ENCODE measurements around the gene SPAG9. TPM values are rescaled to one million over a fixed set of nuclear protein-coding genes. Genes with fewer than 3 reads are reported as not detected.
"Not testable (repeated sequence)": the region's sequence is repeated elsewhere in the genome, so short reads cannot be mapped to it uniquely, and the experiment has no call there.

SPAG9 gene
- total RNA-seq, 3 donors from 2014 or later: 37.2 to 45.6 (median 37.4) TPM

GRCh38 chr17:50947782-50948543 is 172.7 kb downstream of the SPAG9 start:
- ATAC-seq: no peak
- H3K27me3 Mint-ChIP-seq (ENCODE audit: low read depth): no peaks in the 10 kb centered on the region

GRCh38 chr17:50946891-50947781 is 173.5 kb downstream of the SPAG9 start:
- no peak overlapping the region for H3K4me3 Mint-ChIP-seq
- H3K9me3 Mint-ChIP-seq: no peaks in the 10 kb centered on the region
- H3K4me1 Mint-ChIP-seq (ENCODE audit: low read depth): peaks cover 35% of the 10 kb centered on the region
- no peaks in the 10 kb centered on the region for H3K36me3 Mint-ChIP-seq (ENCODE audit: insufficient read depth)
- no peak for ATAC-seq
- H3K27me3 Mint-ChIP-seq (ENCODE audit: low read depth): no peaks in the 10 kb centered on the region
- no peak for DNase-seq

More at GRCh38 chr17:50947782-50948543, 172.7 kb downstream of the SPAG9 start:
- DNase-seq: no peak
- Mint-ChIP-seq H3K4me1 (ENCODE audit: low read depth) (peaks cover 26% of the 10 kb centered on the region), H3K4me3 (no peak overlapping the region), H3K36me3 (ENCODE audit: insufficient read depth) (no peaks in the 10 kb centered on the region), H3K9me3 (no peaks in the 10 kb centered on the region)

DNA sequence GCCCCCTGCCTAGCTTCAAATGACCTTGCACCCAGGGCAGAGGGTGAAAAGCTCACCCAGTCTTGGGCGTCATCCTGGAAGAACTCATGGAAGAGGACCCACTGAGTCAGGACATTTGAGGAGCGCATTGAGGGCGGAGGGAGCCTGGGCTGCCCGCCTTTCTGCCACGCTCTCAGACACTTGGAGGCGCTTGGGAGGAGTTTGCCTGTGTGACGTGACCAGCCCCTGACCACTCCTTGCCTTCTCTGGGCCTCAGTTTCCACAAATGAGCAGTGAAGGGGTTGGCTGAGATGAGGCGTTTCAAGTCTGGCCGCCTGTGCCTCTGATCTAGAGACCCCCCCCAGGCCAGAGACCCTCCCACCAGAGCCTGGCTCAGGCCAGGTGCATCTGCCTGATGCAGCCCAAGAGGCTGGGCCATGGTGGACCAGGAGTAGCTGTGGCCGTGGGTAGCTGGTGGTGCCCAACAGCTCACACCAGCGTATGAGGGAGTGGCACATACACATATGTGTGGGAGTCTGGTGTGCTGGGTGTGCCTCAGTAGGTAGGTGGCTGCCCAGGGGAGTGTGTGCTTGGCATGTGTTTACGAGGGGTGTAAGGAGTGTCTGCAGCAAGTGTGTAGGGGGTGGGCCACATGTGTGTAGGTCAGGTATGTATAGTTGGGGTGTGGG is 174.3 kb downstream of the SPAG9 start:
- H3K4me1 Mint-ChIP-seq (ENCODE audit: low read depth): peaks cover 36% of the 10 kb centered on the region
- no peaks in the 10 kb centered on the region for H3K36me3 Mint-ChIP-seq (ENCODE audit: insufficient read depth)
- DNase-seq (no peak), ATAC-seq (no peak)
- no peak overlapping the region for H3K4me3 Mint-ChIP-seq
- H3K9me3 Mint-ChIP-seq: no peaks in the 10 kb centered on the region
- H3K27me3 Mint-ChIP-seq (ENCODE audit: low read depth): no peaks in the 10 kb centered on the region

DNA sequence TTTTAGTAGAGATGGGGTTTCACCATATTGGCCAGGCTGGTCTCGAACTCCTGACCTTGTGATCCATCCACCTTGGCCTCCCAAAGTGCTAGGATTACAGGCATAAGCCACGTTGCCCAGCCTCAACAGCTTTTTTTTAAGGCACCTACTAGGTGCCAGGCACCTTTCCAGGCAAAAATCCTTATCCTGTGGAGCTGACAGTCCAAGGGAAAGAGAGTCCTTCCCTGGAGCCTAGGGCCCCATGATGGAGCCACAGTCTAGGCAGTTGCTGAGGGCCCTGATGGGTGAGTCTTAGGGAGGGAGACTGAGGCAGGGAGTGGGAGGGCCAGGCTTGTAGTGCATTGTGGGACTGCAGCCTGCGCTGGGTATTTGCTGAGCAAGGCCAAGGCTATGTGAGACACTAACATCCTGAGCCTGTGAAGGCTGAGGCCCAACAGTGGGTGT is 174.9 kb downstream of the SPAG9 start:
- peaks cover 35% of the 10 kb centered on the region for H3K4me1 Mint-ChIP-seq (ENCODE audit: low read depth)
- no peaks in the 10 kb centered on the region for H3K36me3 Mint-ChIP-seq (ENCODE audit: insufficient read depth)
- H3K27me3 Mint-ChIP-seq (ENCODE audit: low read depth): no peaks in the 10 kb centered on the region
- peak overlapping the region; percentile 56 for H3K4me3 Mint-ChIP-seq
- ATAC-seq: no peak
- H3K9me3 Mint-ChIP-seq: no peaks in the 10 kb centered on the region
- no peak for DNase-seq

DNA sequence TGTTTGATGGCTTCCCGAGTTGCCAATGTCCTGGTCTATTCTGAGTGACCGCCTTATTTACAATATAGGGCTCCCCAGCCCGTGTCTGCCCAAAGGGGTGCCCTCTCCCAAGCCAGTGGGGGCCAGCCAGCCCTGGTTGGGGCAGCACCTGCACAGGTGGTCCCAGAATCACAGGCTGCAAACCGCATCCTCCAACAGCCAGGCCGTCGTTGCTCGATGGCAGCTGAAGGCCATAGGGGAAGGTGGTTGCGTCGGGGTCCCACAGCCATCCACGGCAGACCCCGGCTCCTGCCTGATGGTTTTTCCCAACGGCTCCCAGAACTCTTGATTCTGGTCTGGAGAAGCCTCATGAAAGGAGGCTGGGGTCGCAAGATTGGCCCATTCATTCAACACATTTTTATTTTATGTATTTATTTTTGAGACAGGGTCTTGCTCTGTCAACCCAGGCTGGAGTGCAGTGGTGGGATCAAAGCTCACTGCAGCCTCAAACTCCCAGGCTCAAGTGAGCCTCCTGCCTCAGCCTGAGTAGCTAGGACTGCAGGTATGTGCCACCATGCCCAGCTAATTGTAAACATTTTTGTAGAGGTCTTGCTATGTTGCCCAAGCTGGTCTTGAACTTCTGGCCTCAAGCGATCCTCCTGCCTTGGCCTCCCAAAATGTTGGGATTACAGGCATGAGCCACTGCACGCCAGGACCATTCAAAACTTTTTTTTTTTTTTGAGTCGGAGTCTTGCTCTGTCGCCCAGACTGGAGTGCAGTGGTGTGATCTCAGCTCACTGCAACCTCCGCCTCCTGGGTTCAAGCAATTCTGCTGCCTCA is 175.6 kb downstream of the SPAG9 start:
- H3K4me3 Mint-ChIP-seq: peak overlapping the region; percentile 58
- no peaks in the 10 kb centered on the region for H3K9me3 Mint-ChIP-seq
- H3K36me3 Mint-ChIP-seq (ENCODE audit: insufficient read depth): no peaks in the 10 kb centered on the region
- peaks cover 31% of the 10 kb centered on the region for H3K4me1 Mint-ChIP-seq (ENCODE audit: low read depth)
- ATAC-seq: no peak
- no peaks in the 10 kb centered on the region for H3K27me3 Mint-ChIP-seq (ENCODE audit: low read depth)
- no peak for DNase-seq

GRCh38 chr17:50944054-50944901 is 176.4 kb downstream of the SPAG9 start:
- H3K27me3 Mint-ChIP-seq (ENCODE audit: low read depth): no peaks in the 10 kb centered on the region
- H3K4me1 Mint-ChIP-seq (ENCODE audit: low read depth): peaks cover 27% of the 10 kb centered on the region
- H3K36me3 Mint-ChIP-seq (ENCODE audit: insufficient read depth): no peaks in the 10 kb centered on the region
- DNase-seq (peak; percentile 58), ATAC-seq (peak; percentile 81 to 88)
- peak overlapping the region; percentile 75 for H3K4me3 Mint-ChIP-seq
- H3K9me3 Mint-ChIP-seq: no peaks in the 10 kb centered on the region

DNA sequence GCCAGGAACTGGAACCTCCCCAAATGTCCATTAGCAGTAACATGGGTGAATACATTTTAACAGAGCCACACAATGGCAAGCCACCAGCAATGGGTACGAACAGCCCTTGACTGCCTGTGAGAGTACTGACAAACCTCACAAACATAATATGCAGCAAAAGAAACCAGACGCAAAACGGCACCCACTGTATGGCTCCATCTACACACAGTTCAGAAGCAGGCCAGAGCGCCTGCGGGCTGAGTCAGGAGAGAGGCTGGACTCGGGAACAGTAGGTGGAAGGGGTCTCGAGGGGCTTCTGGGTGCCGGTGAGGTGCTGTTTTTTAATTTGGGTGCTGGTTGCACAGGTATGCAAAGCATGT is 177.1 kb downstream of the SPAG9 start:
- H3K9me3 Mint-ChIP-seq: no peaks in the 10 kb centered on the region
- H3K4me1 Mint-ChIP-seq (ENCODE audit: low read depth): peaks cover 29% of the 10 kb centered on the region
- H3K4me3 Mint-ChIP-seq: peak overlapping the region; percentile 75
- no peaks in the 10 kb centered on the region for H3K27me3 Mint-ChIP-seq (ENCODE audit: low read depth)
- H3K36me3 Mint-ChIP-seq (ENCODE audit: insufficient read depth): no peaks in the 10 kb centered on the region
- ATAC-seq (no peak), DNase-seq (no peak)

DNA sequence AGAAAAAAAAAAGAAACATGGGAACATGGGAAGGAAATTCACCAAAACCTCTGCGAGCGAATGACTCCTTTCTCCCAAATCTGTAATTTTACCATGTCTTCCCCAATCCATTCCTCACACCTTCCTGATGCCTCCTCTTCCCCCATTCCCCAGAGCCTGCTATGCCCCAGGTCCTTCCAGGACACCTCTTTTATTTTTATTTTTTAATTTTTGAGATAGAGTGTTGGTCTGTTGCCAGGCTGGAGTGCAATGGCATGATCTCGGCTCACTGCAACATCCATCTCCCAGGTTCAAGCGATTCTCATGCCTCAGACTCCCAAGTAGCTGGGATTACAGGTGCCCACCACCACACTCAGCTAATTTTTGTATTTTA is 179.0 kb downstream of the SPAG9 start:
- not testable (repeated sequence) for H3K27me3 Mint-ChIP-seq (ENCODE audit: low read depth); H3K36me3 Mint-ChIP-seq (ENCODE audit: insufficient read depth); DNase-seq; H3K4me3 Mint-ChIP-seq; H3K9me3 Mint-ChIP-seq; ATAC-seq
- H3K4me1 Mint-ChIP-seq (ENCODE audit: low read depth): peaks cover 29% of the 10 kb centered on the region

DNA sequence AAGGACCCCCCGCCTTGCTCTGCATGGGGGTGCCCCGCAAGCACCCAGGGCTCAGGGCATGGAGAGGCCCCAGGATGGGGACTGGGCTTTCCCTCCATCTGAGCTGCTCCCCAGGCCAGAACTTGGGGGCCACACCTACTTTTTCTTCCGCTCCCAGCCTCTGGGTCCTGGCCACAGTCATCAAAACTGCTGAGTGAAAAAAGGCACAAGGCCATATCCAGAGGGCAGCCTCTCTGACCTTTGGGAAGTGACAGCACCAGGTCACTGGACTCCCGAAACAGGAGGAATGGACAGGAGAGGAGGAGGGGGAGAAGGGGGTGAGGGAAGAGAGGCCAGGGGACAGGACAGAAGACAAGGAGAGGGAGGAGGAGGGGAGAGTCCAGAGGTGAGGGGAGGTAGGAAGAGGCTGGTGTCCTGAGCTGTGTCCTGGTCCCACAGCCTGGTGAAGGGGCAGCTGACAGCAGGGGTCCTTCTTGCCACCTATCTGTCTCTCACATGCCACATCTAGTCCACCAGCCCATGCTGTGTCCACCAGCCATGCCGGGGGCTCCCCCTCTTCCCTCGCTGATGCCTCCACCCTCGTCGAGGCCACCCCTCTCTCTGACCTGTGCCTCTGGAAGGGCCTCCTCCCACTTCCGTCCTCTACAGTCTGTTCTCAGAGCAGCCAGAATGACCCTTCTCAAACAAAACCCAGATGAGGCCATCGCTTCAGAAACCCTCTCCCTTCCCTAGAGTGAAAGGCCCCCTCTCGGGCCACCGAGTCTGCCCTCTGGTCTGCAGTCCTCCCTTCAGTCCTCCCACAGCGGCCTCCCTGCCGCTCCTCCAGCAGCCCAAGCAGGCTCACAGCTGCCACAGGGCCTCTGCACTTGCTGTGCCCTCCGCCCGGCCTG is 180.6 kb downstream of the SPAG9 start:
- ATAC-seq (no peak), DNase-seq (no peak)
- no peaks in the 10 kb centered on the region for H3K27me3 Mint-ChIP-seq (ENCODE audit: low read depth)
- no peaks in the 10 kb centered on the region for H3K36me3 Mint-ChIP-seq (ENCODE audit: insufficient read depth)
- no peaks in the 10 kb centered on the region for H3K9me3 Mint-ChIP-seq
- peaks cover 24% of the 10 kb centered on the region for H3K4me1 Mint-ChIP-seq (ENCODE audit: low read depth)
- H3K4me3 Mint-ChIP-seq: no peak overlapping the region

- Mint-ChIP-seq H3K36me3 (ENCODE audit: insufficient read depth) (no peaks in the 10 kb centered on the region), H3K9me3 (no peaks in the 10 kb centered on the region), H3K4me3 (no peak overlapping the region), H3K4me1 (ENCODE audit: low read depth) (peaks cover 22% of the 10 kb centered on the region), H3K27me3 (ENCODE audit: low read depth) (no peaks in the 10 kb centered on the region)
- ATAC-seq (no peak), DNase-seq (no peak)
Observed at GRCh38 chr17:50939542-50939794, 181.2 kb downstream of the SPAG9 start.

GRCh38 chr17:50938821-50939541 is 181.7 kb downstream of the SPAG9 start:
- ATAC-seq: no peak
- no peaks in the 10 kb centered on the region for H3K36me3 Mint-ChIP-seq (ENCODE audit: insufficient read depth)
- H3K4me3 Mint-ChIP-seq: no peak overlapping the region
- H3K27me3 Mint-ChIP-seq (ENCODE audit: low read depth): no peaks in the 10 kb centered on the region
- H3K9me3 Mint-ChIP-seq: no peaks in the 10 kb centered on the region
- DNase-seq: no peak
- H3K4me1 Mint-ChIP-seq (ENCODE audit: low read depth): peaks cover 22% of the 10 kb centered on the region

DNA sequence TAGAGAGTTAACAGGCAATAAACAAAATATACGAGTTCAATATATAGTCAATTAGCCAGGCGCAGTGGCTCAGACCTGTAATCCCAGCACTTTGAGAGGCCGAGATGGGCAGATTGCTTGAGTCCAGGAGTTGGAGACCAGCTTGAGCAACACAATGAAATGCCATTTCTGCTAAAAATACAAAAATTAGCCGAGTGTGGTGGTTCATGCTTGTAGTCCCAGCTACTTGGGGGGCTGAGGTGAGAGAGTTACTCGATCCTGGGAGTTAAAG is 184.7 kb downstream of the SPAG9 start:
- no peaks in the 10 kb centered on the region for H3K27me3 Mint-ChIP-seq (ENCODE audit: low read depth)
- DNase-seq (no peak), ATAC-seq (no peak)
- H3K9me3 Mint-ChIP-seq: no peaks in the 10 kb centered on the region
- no peak overlapping the region for H3K4me3 Mint-ChIP-seq
- H3K4me1 Mint-ChIP-seq (ENCODE audit: low read depth): peaks cover 10% of the 10 kb centered on the region
- H3K36me3 Mint-ChIP-seq (ENCODE audit: insufficient read depth): no peaks in the 10 kb centered on the region
